H1 (cell line): ENCODE measurements around the gene NTPCR.

Experiments used
- MAFK ChIP-seq: IDR thresholded peaks from 2 replicates; pipeline ENCODE4 v1.6.1; 2012; ENCODE audit warnings: low read depth, mild to moderate bottlenecking, improper control_type of control experiment, low read length
- ZNF274 ChIP-seq: IDR thresholded peaks from 2 replicates; pipeline ENCODE4 v1.7.0; 2012; ENCODE audit warnings: low read length, borderline replicate concordance; ENCODE audit errors: extremely low read depth

DNA sequence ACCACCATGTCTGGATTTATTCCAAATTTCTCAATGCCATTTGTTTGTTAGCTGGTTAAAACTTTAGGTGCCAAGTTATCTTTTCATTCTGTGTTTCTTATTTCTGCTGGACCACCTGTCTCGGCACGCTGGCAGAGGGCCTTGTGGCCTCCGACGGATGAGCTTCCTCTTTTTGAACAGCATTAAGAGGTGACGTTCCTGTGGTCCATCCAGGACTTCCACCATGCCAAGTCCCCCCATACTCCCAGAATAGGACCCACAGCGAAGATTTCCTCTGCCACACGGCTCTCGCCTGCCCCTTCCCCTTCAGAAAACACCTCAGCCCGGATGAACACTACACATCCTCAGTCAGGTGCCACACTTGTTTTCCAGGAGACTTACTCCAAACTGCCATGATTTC lies 73.8 kb downstream of the NTPCR start:
- TF ChIP-seq MAFK = no peak
- no peak for TF ChIP-seq ZNF274
